HepG2 (cell line): ENCODE measurements around the gene ADGRG6. TPM values are rescaled to one million over a fixed set of nuclear protein-coding genes. Genes with fewer than 3 reads are reported as not detected.
A peak's percentile ranks its signal among the peaks of the same experiment; 100 is the strongest.

Experiments used
- ETV6 ChIP-seq: sonication (generic); formaldehyde crosslinking; conservative IDR thresholded peaks from 2 replicates; pipeline ENCODE4 v1.4.0; 2020; ENCODE audit warnings: missing genetic modification reagents
- GZF1 ChIP-seq: sonication (generic); formaldehyde crosslinking; IDR thresholded peaks from 2 replicates; pipeline ENCODE4 v1.5.1; 2020; ENCODE audit warnings: mild to moderate bottlenecking, missing genetic modification reagents
- HNF4A ChIP-seq: sonication (generic); formaldehyde crosslinking; IDR thresholded peaks from 2 replicates; pipeline ENCODE4 v1.4.0; 2020; ENCODE audit warnings: missing genetic modification reagents
- JUND ChIP-seq: sonication (generic); formaldehyde crosslinking; IDR thresholded peaks from 2 replicates; pipeline ENCODE4 v1.8.0; 2022; ENCODE audit warnings: mild to moderate bottlenecking, missing genetic modification reagents
- MXD4 ChIP-seq: IDR thresholded peaks from 2 replicates; pipeline ENCODE4 v1.6.1; 2016; ENCODE audit warnings: mild to moderate bottlenecking, missing biosample characterization, missing genetic modification reagents
- NFE2L2 ChIP-seq: fragments of 150-350 bp; IDR thresholded peaks from 2 replicates; pipeline ENCODE4 v1.6.1; 2014; ENCODE audit warnings: low read length
- REL ChIP-seq: sonication (generic); formaldehyde crosslinking; conservative IDR thresholded peaks from 2 replicates; pipeline ENCODE4 v1.8.0; 2022; ENCODE audit warnings: mild to moderate bottlenecking, missing genetic modification reagents, moderate library complexity
- RFX1 ChIP-seq: fragments of 450-650 bp; IDR thresholded peaks from 2 replicates; pipeline ENCODE4 v1.6.1; 2017
- RFXANK ChIP-seq: IDR thresholded peaks from 2 replicates; pipeline ENCODE4 v1.6.1; 2016
- SETDB1 ChIP-seq: sonication (generic); formaldehyde crosslinking; IDR thresholded peaks from 2 replicates; pipeline ENCODE4 v1.5.1; 2020; ENCODE audit warnings: missing genetic modification reagents, mild to moderate bottlenecking, borderline replicate concordance
- TBL1XR1 ChIP-seq: fragments of 150-350 bp; IDR thresholded peaks from 2 replicates; pipeline ENCODE4 v1.6.1; 2014; ENCODE audit warnings: borderline replicate concordance, low read length; ENCODE audit not compliant: partially characterized antibody
- ZNF615 ChIP-seq: sonication (generic); formaldehyde crosslinking; IDR thresholded peaks from 2 replicates; pipeline ENCODE4 v1.5.0; 2020; ENCODE audit warnings: mild to moderate bottlenecking, missing genetic modification reagents, borderline replicate concordance
- ZNF619 ChIP-seq: sonication (generic); formaldehyde crosslinking; IDR thresholded peaks from 2 replicates; pipeline ENCODE4 v1.4.0; 2020; ENCODE audit warnings: mild to moderate bottlenecking, missing genetic modification reagents
- ZNF746 ChIP-seq: sonication (generic); formaldehyde crosslinking; IDR thresholded peaks from 2 replicates; pipeline ENCODE4 v1.8.0; 2022; ENCODE audit warnings: mild to moderate bottlenecking, missing genetic modification reagents
- polyA plus RNA-seq, 8 experiments: library from polyadenylated mRNA; depleted of rRNA in 3 of 8; stranded (reverse) in 7 of 8; unstranded in 1 of 8; fragments of >200 nt; fragmentation: Illumina TruSeq in 4 of 8; extraction: Trizol in 4 of 8; gene quantifications; 2 replicates each; pipeline versions ENCODE4 v1.2.1 to v1.2.3, GENCODE V29; 2011 to 2016; ENCODE audit warnings: low read depth in 4 of 8, missing spikeins in 1 of 8, mixed read lengths in 1 of 8; ENCODE audit not compliant: insufficient read depth in 1 of 8
- total RNA-seq, 5 experiments: library from RNA; depleted of rRNA; stranded (reverse); fragments of >200 nt; fragmentation: Illumina TruSeq; extraction: Trizol; gene quantifications; 2 replicates each; pipeline ENCODE4 v1.2.3, GENCODE V29; 2016; ENCODE audit warnings: low read depth in 1 of 5
- TF ChIP-seq, protein P1 (sequence below): sonication (generic); formaldehyde crosslinking; IDR thresholded peaks from 2 replicates; pipeline ENCODE4 v1.4.0; 2020; ENCODE audit warnings: missing genetic modification reagents
- TF ChIP-seq, protein P2 (sequence below): sonication (generic); formaldehyde crosslinking; IDR thresholded peaks from 2 replicates; pipeline ENCODE4 v1.5.1; 2020; ENCODE audit warnings: mild to moderate bottlenecking, moderate library complexity, missing genetic modification reagents
- TF ChIP-seq, protein P3 (sequence below): IDR thresholded peaks from 2 replicates; pipeline ENCODE4 v1.6.1; 2016; ENCODE audit warnings: mild to moderate bottlenecking
- TF ChIP-seq, protein P4 (sequence below), 2 experiments: fragments of 450-650 bp in 1 of 2; sonication (generic) in 1 of 2; formaldehyde crosslinking; IDR thresholded peaks; 2 replicates each; pipeline versions ENCODE4 v1.5.0 to v1.8.0; 2020 to 2022; ENCODE audit warnings: mild to moderate bottlenecking in 1 of 2, missing genetic modification reagents in 1 of 2
- TF ChIP-seq, protein P5 (sequence below): IDR thresholded peaks from 2 replicates; pipeline ENCODE4 v1.6.1; 2016; ENCODE audit warnings: control low read depth
- TF ChIP-seq, protein P6 (sequence below): sonication (generic); formaldehyde crosslinking; IDR thresholded peaks from 2 replicates; pipeline ENCODE4 v1.5.0; 2020; ENCODE audit warnings: missing genetic modification reagents
- TF ChIP-seq, protein P7 (sequence below): sonication (generic); formaldehyde crosslinking; IDR thresholded peaks from 2 replicates; pipeline ENCODE4 v1.8.0; 2022; ENCODE audit warnings: mild to moderate bottlenecking, missing genetic modification reagents, borderline replicate concordance

Gene ADGRG6
- total and polyA plus RNA-seq, 2 of the 13 experiments (the other 11 are each of a cell fraction or from before 2014, with no cell fraction given), result 129 to 249 TPM

DNA sequence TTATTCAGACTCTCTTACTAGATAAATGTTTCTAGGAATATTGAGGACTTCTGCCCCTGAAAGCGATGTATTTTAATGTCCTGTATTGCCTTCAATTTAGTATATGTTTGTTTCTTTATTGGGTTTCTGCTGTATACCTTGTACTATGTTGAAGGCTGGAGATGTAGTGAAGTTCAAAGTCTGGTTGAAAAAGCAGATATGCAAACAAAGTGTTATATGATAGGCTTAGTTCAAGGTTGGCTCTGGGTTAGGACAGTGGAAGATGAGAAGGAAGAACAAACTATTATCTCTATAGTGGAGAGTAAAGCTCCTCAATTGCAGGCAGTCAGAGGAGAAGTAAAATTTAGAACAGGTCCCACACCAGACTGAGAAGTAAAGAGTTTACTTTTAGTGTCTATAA is 36.3 kb upstream of the ADGRG6 start (continued):
- TF ChIP-seq, protein P1, sequence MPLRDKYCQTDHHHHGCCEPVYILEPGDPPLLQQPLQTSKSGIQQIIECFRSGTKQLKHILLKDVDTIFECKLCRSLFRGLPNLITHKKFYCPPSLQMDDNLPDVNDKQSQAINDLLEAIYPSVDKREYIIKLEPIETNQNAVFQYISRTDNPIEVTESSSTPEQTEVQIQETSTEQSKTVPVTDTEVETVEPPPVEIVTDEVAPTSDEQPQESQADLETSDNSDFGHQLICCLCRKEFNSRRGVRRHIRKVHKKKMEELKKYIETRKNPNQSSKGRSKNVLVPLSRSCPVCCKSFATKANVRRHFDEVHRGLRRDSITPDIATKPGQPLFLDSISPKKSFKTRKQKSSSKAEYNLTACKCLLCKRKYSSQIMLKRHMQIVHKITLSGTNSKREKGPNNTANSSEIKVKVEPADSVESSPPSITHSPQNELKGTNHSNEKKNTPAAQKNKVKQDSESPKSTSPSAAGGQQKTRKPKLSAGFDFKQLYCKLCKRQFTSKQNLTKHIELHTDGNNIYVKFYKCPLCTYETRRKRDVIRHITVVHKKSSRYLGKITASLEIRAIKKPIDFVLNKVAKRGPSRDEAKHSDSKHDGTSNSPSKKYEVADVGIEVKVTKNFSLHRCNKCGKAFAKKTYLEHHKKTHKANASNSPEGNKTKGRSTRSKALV (CRISPR knock-in tag), result no peak
- TF ChIP-seq JUND (CRISPR knock-in tag) (no peak), TBL1XR1 (peak; percentile 92), RFX1 (no peak), ZNF619 (CRISPR knock-in tag) (no peak), ZNF746 (CRISPR knock-in tag) (no peak), ETV6 (CRISPR knock-in tag) (no peak), RFXANK (CRISPR knock-in tag) (no peak), REL (CRISPR knock-in tag) (no peak), HNF4A (CRISPR knock-in tag) (peak; percentile 98), SETDB1 (CRISPR knock-in tag) (no peak), MXD4 (CRISPR knock-in tag) (no peak), GZF1 (CRISPR knock-in tag) (no peak), NFE2L2 (no peak), ZNF615 (CRISPR knock-in tag) (no peak)
- TF ChIP-seq, protein P2, sequence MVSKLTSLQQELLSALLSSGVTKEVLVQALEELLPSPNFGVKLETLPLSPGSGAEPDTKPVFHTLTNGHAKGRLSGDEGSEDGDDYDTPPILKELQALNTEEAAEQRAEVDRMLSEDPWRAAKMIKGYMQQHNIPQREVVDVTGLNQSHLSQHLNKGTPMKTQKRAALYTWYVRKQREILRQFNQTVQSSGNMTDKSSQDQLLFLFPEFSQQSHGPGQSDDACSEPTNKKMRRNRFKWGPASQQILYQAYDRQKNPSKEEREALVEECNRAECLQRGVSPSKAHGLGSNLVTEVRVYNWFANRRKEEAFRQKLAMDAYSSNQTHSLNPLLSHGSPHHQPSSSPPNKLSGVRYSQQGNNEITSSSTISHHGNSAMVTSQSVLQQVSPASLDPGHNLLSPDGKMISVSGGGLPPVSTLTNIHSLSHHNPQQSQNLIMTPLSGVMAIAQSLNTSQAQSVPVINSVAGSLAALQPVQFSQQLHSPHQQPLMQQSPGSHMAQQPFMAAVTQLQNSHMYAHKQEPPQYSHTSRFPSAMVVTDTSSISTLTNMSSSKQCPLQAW (CRISPR knock-in tag), result no peak
- TF ChIP-seq, protein P3, sequence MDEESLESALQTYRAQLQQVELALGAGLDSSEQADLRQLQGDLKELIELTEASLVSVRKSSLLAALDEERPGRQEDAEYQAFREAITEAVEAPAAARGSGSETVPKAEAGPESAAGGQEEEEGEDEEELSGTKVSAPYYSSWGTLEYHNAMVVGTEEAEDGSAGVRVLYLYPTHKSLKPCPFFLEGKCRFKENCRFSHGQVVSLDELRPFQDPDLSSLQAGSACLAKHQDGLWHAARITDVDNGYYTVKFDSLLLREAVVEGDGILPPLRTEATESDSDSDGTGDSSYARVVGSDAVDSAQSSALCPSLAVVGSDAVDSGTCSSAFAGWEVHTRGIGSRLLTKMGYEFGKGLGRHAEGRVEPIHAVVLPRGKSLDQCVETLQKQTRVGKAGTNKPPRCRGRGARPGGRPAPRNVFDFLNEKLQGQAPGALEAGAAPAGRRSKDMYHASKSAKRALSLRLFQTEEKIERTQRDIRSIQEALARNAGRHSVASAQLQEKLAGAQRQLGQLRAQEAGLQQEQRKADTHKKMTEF (CRISPR knock-in tag), result peak; percentile 87
- TF ChIP-seq, protein P4, sequence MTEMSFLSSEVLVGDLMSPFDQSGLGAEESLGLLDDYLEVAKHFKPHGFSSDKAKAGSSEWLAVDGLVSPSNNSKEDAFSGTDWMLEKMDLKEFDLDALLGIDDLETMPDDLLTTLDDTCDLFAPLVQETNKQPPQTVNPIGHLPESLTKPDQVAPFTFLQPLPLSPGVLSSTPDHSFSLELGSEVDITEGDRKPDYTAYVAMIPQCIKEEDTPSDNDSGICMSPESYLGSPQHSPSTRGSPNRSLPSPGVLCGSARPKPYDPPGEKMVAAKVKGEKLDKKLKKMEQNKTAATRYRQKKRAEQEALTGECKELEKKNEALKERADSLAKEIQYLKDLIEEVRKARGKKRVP (CRISPR knock-in tag; IDR thresholded peaks at IDR 0.05), result peak in 1 of 2 experiments; percentile 44; a peak in 1 of 4 replicates
- TF ChIP-seq, protein P5, sequence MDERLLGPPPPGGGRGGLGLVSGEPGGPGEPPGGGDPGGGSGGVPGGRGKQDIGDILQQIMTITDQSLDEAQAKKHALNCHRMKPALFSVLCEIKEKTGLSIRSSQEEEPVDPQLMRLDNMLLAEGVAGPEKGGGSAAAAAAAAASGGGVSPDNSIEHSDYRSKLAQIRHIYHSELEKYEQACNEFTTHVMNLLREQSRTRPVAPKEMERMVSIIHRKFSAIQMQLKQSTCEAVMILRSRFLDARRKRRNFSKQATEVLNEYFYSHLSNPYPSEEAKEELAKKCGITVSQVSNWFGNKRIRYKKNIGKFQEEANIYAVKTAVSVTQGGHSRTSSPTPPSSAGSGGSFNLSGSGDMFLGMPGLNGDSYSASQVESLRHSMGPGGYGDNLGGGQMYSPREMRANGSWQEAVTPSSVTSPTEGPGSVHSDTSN (CRISPR knock-in tag), result no peak
- TF ChIP-seq, protein P6, sequence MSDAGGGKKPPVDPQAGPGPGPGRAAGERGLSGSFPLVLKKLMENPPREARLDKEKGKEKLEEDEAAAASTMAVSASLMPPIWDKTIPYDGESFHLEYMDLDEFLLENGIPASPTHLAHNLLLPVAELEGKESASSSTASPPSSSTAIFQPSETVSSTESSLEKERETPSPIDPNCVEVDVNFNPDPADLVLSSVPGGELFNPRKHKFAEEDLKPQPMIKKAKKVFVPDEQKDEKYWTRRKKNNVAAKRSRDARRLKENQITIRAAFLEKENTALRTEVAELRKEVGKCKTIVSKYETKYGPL, result no peak
- TF ChIP-seq, protein P7, sequence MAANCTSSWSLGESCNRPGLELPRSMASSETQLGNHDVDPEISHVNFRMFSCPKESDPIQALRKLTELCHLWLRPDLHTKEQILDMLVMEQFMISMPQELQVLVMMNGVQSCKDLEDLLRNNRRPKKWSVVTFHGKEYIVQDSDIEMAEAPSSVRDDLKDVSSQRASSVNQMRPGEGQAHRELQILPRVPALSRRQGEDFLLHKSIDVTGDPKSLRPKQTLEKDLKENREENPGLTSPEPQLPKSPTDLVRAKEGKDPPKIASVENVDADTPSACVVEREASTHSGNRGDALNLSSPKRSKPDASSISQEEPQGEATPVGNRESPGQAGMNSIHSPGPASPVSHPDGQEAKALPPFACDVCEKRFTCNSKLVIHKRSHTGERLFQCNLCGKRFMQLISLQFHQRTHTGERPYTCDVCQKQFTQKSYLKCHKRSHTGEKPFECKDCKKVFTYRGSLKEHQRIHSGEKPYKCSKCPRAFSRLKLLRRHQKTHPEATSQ (CRISPR knock-in tag), result peak; percentile 90; the same call in 1 of the 2 replicates
